NOMO-1 treated with dmso at 0.1 percent for 144 hours (cell line): ENCODE data around the gene PILRA.
"Not testable (repeated sequence)": the region's sequence is repeated elsewhere in the genome, so short reads cannot be mapped to it uniquely, and the experiment has no call there.

ENCODE experiments used
- DNase-seq: peaks from one replicate; lab custom pipeline; 2025; ENCODE audit not compliant: unreplicated experiment; lab: John Stamatoyannopoulos, UW

Gene PILRA

DNA sequence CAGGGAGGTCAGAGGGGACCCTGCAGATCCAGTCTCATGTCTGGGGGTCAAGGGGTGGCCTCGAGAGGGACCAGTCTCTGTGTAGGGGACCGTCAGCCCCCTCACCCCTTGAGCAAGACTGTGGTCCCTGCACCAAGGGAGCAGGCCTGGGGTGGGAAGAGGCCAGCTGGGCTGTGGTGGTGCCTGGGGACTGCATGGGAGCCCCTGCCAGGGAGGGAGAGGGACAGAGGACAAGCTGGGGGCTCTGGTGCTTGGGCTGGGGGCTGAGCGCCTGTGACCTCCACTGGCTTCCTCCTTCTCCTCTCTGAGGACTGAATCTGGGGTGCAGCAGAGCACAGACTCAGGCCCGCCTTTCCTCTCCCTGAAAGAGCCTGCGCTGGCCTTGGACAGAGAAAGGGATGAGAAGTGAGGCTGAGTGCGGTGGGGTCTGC, 16.1 kb upstream of the PILRA start:
- DNase-seq: no peak

- DNase-seq: no peak
Measured at GRCh38 chr7:100358027-100358856, 15.0 kb upstream of the PILRA start, which contains the start of gene PILRB. Gene PILRB, plus strand, starts transcription at chr7:100358117. Its CDS starts 186 bp downstream, at chr7:100358303.

- DNase-seq: no peak
Measured at GRCh38 chr7:100358857-100359212, 14.5 kb upstream of the PILRA start.

DNA sequence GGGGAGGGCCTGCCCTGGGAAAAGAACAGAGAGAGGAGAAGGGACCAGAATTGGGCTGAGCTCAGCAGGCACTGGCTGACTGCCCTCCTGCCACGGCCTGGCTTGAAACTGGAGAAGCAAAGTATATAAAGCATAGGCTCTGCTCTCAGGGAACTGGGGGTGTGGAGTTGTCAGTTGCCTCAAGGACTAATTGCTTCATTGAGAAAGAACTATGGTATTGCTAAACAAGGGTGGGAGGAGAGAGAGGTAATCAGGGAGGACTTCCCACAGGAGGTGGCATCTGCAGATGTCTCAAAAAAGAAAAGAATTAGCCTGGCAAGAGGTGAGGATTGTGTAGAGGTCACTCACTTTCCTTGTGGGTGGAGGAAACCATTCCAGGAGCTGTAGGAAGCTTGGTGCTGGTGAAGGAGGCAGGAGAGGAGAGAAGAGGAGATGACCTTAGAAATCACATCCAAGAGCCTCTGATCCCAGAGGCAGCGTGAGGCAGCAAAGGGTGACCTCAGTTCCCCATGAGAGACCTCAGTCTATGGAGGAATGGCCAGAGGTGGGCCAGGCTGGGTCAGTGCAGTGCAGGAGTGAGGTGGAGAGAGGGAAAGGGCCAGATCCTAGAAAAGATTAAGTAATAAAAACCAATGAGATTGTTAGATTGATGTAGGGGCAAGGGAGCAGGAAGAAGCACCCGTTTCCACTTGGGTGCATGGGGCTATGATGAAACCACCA, 13.0 kb upstream of the PILRA start:
- DNase-seq: peak; percentile 81

GRCh38 chr7:100363098-100363497, 10.2 kb upstream of the PILRA start:
- no peak for DNase-seq

GRCh38 chr7:100363797-100364196, 9.5 kb upstream of the PILRA start:
- DNase-seq: not testable (repeated sequence)

DNA sequence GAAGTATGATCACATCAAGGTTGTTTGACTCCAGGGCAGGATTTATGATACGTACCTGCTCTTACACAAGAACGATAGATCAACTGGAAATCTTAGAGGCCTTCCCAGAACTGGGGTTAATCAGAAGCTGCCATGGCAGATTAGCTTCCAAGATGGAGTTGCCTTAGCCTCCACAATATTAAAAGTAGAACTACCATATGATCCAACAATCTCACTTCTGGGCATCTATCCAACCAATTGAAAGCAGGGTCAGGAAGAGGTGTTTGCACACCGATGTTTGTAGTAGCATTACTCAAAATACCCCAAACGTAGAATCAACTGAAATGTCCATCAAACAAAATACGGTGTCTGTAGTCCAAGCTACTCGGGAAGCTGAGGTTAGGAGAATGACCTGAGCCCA, 8.8 kb upstream of the PILRA start:
- DNase-seq: no peak

GRCh38 chr7:100365998-100366367, 7.3 kb upstream of the PILRA start:
- DNase-seq: not testable (repeated sequence)

DNA sequence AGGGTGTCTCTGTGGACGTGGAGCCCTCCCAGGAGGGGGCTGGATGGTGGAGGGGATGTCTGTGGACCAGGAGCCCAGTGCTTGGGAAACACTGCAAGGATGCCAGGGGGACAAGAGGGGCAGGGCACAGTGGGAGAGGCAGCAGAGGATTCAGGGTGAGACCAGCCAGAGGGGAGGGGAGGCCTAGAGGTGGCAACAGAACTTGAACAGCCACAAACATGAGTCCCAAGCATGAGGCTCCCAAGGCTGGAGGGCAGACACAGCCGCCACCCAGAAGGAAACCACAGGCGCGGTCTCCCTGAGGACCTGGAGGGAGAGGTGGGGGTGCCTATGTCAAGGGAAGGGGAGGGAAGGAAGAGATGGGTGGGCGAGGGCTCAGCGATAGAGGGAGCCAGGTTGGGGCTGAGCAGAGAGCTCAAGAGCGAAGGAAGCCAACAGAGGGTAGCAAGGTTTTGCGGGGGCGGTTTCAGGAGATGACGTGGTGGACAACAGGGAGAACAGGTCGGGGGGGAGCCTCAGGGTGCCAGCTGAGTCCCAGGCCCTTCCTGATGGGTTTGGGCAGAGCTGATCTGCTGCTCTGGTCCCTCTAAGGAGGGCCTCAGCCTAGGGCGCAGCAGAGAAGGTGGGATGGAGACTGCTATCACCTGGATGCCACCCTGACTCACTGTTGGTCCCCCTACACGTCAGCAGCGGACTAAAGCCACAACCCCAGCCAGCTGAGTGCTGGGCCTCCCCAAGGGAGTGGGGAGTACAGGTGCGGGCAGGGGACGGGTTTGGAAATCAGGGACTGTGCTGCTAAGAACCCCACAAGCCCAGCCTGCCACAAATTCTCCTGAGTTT, 6.7 kb upstream of the PILRA start:
- DNase-seq: no peak

- no peak for DNase-seq
Measured at GRCh38 chr7:100367251-100367620, 6.1 kb upstream of the PILRA start.

DNA sequence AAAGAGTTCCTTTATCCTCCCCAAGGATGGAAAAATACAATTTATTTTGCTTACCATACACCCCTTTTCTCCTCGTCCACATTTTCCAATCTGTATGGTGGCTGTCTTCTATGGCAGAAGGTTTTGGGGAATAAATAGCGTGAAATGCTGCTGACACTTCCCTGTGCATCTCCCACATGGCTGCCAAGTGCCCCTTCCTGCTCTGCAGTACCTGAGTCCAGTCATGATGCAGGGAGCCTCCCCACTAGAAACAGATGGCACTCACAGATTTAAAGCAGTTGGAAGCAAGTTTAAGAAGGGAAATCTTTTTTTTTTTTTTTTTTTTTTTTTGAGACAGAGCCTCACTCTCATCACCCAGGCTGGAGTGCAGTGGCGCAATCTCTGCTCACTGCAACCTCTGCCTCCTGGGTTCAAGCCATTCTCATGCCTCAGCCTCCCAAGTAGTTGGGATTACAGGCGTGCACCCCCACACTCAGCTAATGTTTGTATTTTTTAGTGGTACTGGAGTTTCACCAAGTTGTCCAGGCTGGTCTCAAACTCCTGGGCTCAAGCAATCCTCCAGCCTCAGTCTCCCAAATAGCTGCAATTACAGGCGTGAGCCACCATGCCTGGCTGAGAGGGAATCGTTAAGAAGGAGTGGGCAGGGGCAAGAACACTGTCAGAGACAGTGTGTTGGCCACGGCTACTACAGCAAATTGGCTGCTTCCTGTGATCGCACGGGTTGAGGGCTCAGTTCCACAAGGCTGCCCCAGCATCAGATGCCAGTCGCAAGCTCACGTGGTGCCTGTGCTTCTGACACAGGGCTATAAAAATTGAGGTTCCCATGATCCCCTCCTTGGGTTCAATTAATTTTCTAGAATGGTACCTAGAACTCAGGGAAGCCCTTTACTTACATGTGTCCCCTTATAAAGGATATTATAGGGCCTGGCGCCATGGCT, 5.3 kb upstream of the PILRA start:
- no peak for DNase-seq

- DNase-seq: peak; percentile 98
Measured at GRCh38 chr7:100369105-100369504, 4.2 kb upstream of the PILRA start.

DNA sequence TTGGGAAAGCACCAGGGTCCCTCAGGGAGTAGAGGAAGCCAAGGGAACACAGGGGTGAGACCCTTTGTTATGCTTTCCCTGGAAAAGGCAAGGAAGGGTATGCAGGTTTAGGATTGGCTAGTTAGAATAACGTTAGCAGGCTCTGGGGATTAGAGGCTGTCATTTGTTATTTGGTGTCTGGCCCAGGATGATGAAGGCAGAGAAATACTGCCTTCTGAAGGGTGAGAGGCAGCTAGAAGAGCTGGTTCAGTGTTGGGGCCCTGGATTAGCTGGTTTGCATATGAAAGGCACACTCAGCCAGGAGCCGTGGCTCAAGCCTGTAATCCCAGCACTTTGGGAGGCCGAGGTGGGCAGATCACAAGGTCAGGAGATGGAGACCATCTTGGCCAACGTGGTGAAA, 3.0 kb upstream of the PILRA start:
- no peak for DNase-seq

DNA sequence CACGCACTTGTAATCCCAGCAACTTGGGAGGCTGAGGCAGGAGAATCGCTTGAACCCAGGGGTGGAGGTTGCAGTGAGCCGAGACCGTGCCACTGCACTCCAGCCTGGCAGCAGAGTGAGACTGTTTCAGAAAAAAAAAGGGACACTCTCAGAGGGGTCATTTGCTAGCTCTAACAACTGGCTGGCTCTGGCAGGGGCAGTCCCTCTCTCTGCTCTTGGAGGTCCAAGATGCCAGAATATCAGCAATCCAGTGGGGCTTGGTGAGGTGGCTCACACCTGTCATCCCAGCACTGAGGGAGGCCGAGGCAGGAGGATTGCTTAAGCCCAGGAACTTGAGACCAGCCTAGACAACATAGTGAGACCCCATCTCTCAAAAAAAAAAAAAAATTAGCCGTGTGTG, 2.5 kb upstream of the PILRA start:
- no peak for DNase-seq

GRCh38 chr7:100371561-100372171, 1.6 kb upstream of the PILRA start:
- no peak for DNase-seq

GRCh38 chr7:100372256-100372655, 1.0 kb upstream of the PILRA start:
- DNase-seq: peak; percentile 92

GRCh38 chr7:100372694-100373093, 593 bp upstream of the PILRA start:
- no peak for DNase-seq

- peak; percentile 38 for DNase-seq
Measured at GRCh38 chr7:100373870-100374598, 747 bp downstream of the PILRA start.

- DNase-seq: no peak
Measured at GRCh38 chr7:100374601-100375000, 1.3 kb downstream of the PILRA start.
